ENCODE measurements around the gene MLXIPL. TPM values are rescaled to one million over a fixed set of nuclear protein-coding genes. Genes with fewer than 3 reads are reported as not detected.

Gene MLXIPL
- total RNA-seq, 2 experiments from 2014 or later, result not detected

DNA sequence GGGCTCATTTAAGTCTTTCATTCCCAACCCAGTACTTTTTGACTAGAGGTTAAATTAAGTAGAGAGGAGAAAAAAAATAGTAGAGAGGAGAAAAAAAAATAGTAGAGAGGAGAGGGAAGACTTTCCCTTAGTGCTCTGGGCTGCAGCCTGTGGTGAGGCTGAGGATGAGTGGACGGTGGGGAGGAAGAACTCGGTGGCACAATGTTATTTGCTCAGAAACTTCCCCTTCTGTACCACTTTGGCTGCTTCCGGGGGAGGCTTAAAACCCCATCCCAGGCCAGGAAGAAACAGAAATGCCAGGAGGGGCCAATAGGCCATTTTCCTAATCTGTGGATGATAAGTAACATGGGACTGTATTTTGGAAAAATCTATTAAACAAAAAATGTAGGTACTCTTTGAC lies 14.6 kb upstream of the MLXIPL start:
- H3K4me1 Mint-ChIP-seq (ENCODE audit: low read depth), result no peaks in the 10 kb centered on the region
- H3K4me3 Mint-ChIP-seq, result no peak overlapping the region
- peaks cover 9% of the 10 kb centered on the region for H3K27me3 Mint-ChIP-seq (ENCODE audit: low read depth)
- no peak overlapping the region for H3K27ac Mint-ChIP-seq
- CTCF ChIA-PET, result no interaction called here
- no peaks in the 10 kb centered on the region for H3K36me3 Mint-ChIP-seq (ENCODE audit: low read depth)
- DNase-seq (no peak), ATAC-seq (no peak)
- H3K9me3 Mint-ChIP-seq (ENCODE audit: insufficient read depth), result no peaks in the 10 kb centered on the region
- POLR2A ChIA-PET, result no interaction called here

DNA sequence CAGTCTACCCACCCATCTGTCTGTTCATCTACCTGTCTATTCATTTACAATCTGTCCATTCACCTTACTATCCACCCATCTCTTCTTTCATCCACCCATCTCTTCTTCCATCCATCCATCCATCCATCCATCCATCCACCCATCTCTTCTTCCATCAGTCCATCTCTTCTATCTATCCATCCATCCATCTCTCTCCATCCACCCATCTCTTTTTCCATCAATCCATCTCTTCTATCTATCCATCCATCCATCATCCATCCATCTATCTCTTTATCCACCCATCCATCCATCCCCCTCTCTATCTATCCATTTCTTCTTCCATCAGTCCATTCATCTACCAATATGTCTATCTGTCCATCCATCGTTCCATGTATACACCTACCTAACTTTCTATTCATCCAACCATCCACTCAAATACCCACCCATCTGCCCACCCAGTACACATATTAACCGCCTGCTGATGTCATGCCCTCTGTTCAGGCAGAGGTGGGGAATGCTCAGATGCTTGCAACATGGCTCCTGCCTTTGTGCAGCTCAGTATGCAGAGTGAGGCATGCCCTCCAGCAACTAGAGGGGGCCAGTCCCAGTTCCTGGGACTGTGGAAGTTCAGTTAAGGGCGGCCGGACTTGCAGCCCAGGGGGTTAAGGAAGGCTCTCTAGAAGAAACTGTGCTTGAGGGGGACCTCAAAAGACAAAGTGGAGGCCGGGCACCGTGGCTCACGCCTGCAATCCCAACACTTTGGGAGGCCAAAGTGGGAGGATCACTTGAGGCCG lies 11.3 kb upstream of the MLXIPL start:
- Mint-ChIP-seq H3K4me3 (no peak overlapping the region), H3K4me1 (ENCODE audit: low read depth) (no peaks in the 10 kb centered on the region), H3K36me3 (ENCODE audit: low read depth) (no peaks in the 10 kb centered on the region), H3K27ac (no peak overlapping the region), H3K9me3 (ENCODE audit: insufficient read depth) (no peaks in the 10 kb centered on the region), H3K27me3 (ENCODE audit: low read depth) (peaks cover 18% of the 10 kb centered on the region)
- ChIA-PET CTCF (no interaction called here), POLR2A (no interaction called here)
- ATAC-seq (no peak), DNase-seq (no peak)

DNA sequence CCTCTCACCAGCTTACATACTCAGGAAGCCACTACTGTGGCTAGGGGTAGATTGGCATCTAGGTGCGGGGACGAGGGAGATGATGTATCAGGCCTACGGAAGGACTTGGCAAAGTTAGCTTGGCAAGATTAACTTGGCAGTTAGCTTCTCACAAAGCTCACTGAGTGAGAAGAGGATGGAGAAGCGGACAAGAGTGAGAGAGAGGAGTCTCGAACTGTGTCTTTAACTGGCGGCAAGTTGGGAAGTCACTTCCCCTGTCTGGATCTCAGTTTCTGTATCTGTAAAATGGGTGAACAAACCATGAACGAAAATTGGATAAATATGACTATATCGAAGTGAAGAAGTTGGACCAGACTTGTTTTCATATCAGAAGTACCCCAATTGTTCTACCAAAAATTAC lies 9.5 kb upstream of the MLXIPL start:
- Mint-ChIP-seq H3K4me3 (no peak overlapping the region), H3K36me3 (ENCODE audit: low read depth) (no peaks in the 10 kb centered on the region), H3K27me3 (ENCODE audit: low read depth) (peaks cover 21% of the 10 kb centered on the region), H3K4me1 (ENCODE audit: low read depth) (no peaks in the 10 kb centered on the region), H3K9me3 (ENCODE audit: insufficient read depth) (no peaks in the 10 kb centered on the region), H3K27ac (no peak overlapping the region)
- DNase-seq (no peak), ATAC-seq (no peak)
- CTCF ChIA-PET, result no interaction called here
- POLR2A ChIA-PET, result no interaction called here

DNA sequence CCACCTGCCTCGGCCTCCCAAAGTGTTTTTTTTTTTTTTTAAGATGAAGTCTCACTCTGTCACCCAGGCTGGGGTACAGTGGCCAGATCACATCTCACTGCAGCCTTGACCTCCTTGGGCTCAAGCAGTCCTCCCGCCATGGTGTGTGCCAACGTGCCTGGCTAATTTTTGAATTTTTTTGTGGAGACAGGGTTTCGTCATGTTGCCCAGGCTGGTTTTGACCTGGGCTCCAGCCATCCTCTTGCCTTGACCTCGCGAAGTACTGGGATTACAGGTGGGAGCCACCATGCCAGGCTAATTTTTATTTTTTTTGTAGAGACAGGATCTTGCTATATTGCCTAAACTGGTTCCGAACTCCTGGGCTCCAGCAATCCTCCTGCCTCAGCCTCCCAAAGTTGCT lies 9.0 kb upstream of the MLXIPL start:
- ChIA-PET CTCF (no interaction called here), POLR2A (no interaction called here)
- Mint-ChIP-seq H3K4me3 (no peak overlapping the region), H3K4me1 (ENCODE audit: low read depth) (no peaks in the 10 kb centered on the region), H3K27ac (no peak overlapping the region), H3K9me3 (ENCODE audit: insufficient read depth) (no peaks in the 10 kb centered on the region), H3K36me3 (ENCODE audit: low read depth) (no peaks in the 10 kb centered on the region), H3K27me3 (ENCODE audit: low read depth) (peaks cover 25% of the 10 kb centered on the region)
- DNase-seq, result no peak
- ATAC-seq, result no peak

DNA sequence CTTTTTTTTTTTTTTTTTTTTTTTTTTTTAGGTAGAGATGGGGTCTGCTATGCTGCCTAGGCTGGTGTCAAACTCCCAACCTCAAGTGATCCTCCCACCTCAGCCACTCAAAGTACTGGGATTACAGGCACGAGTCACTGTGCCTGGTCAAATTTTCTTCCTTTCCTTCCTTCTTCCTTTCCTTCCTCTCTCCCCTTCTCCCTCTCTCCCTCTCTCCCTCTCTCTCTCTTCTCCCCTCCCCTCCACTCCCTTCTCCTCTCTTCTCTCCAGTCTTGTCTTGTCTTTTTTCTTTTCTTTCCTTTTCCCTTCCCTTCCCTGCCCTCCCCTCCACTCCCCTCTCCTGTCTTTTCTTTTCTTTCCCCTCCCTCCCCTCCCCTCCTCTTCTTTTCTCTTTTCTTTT lies 7.2 kb upstream of the MLXIPL start:
- ATAC-seq (no peak), DNase-seq (no peak)
- CTCF ChIA-PET, result no interaction called here
- Mint-ChIP-seq H3K27ac (no peak overlapping the region), H3K27me3 (ENCODE audit: low read depth) (peaks cover 31% of the 10 kb centered on the region), H3K9me3 (ENCODE audit: insufficient read depth) (no peaks in the 10 kb centered on the region), H3K36me3 (ENCODE audit: low read depth) (no peaks in the 10 kb centered on the region), H3K4me1 (ENCODE audit: low read depth) (no peaks in the 10 kb centered on the region), H3K4me3 (no peak overlapping the region)
- POLR2A ChIA-PET, result no interaction called here

DNA sequence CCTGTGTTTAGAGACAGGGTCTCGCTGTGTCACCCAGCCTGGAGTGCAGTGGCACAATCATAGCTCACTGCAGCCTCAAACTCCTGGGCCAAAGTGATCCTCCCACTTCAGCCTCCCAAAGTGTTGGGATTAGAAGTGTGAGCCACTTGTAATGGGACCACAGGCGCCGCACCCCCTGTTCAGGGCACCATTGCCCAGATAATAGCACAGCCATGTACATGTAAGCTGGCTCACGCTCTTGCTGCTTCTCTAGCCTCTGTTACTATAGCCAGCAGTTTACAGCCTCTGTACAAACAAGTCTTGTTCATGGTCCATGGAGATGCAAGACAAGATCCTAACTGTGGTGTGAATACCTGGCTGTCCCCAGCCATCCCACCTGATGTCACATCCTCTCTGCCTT lies 4.2 kb upstream of the MLXIPL start:
- Mint-ChIP-seq H3K27ac (no peak overlapping the region), H3K27me3 (ENCODE audit: low read depth) (peaks cover 34% of the 10 kb centered on the region), H3K9me3 (ENCODE audit: insufficient read depth) (no peaks in the 10 kb centered on the region), H3K4me1 (ENCODE audit: low read depth) (peaks cover under 1% of the 10 kb centered on the region), H3K4me3 (no peak overlapping the region), H3K36me3 (ENCODE audit: low read depth) (no peaks in the 10 kb centered on the region)
- POLR2A ChIA-PET, result no interaction called here
- DNase-seq, result no peak
- no peak for ATAC-seq
- CTCF ChIA-PET, result interaction anchor here (0.7 to 2.4 kb wide), 8 partner anchors 9 to 106 kb away, joined by 3 to 14 read pairs (median 6); no protein-coding TSS in a partner anchor

DNA sequence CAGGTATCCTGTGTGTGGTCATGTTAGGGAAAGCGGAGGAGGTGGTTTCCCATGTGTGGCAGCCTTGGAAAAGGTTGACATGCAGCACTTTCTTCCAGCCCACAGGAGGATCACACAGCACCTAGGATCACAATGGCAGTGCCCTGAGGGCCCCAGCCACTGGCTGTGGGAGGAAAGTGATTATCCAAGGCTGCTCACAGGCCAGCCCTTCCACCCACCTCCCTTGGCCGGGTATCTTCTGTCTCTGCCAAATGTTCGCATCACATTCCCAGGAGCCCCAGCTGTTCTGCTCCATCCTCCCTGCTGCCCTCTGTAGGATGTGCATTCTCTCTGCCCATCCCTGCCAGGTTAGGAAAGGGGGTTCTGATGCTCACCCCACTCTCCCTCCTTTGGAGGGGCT lies 2.5 kb upstream of the MLXIPL start:
- peaks cover 45% of the 10 kb centered on the region for H3K27me3 Mint-ChIP-seq (ENCODE audit: low read depth)

DNA sequence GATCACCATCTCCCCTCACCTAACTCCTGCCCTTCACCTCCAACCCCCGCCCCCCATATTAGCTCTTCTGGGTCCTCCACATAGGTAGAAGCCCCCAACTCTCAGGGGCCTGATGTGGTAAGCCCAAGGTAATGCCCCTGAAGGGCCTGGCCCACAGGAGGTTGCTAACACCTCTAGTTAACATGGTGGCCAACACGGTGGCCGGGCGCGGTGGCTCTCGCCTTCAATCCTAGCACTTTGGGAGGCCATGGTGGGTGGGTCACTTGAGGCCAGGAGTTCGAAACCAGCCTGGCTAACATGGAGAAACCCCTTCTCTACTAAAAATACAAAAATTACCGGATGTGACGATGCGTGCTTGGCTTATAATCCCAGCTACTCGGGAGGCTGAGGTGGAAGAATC lies 954 bp upstream of the MLXIPL start:
- CTCF ChIA-PET, result interaction anchor here (1.5 kb wide), 1 partner anchor 18 kb away, joined by 5 read pairs; no protein-coding TSS in a partner anchor
- POLR2A ChIA-PET, result no interaction called here

More for the DNA sequence above, 2.5 kb upstream of the MLXIPL start:
- no peak overlapping the region for H3K27ac Mint-ChIP-seq
- no peak overlapping the region for H3K4me3 Mint-ChIP-seq
- ChIA-PET CTCF (no interaction called here), POLR2A (no interaction called here)
- no peaks in the 10 kb centered on the region for H3K36me3 Mint-ChIP-seq (ENCODE audit: low read depth)
- ATAC-seq (no peak), DNase-seq (no peak)
- H3K9me3 Mint-ChIP-seq (ENCODE audit: insufficient read depth), result no peaks in the 10 kb centered on the region
- peaks cover 3% of the 10 kb centered on the region for H3K4me1 Mint-ChIP-seq (ENCODE audit: low read depth)

DNA sequence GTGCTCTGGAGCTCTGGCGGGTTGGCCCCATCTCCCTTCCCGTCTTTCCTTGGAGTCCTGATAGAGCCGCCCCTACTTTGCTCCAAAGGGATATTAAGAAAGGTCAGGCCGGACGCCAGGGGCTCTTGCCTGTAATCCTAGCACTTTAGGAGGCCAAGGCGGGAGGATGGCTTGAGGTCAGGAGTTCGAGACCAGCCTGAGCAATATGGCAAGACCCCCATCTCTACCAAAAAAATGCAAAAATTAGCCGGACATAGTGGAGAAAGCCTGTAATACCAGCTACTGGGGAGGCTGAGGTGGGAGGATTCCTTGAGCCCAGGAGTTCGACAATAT lies 313 bp upstream of the MLXIPL start:
- CTCF ChIA-PET, result interaction anchor here (1.5 kb wide), 1 partner anchor 18 kb away, joined by 5 read pairs; no protein-coding TSS in a partner anchor
- H3K4me3 Mint-ChIP-seq, result no peak overlapping the region
- peaks cover 3% of the 10 kb centered on the region for H3K4me1 Mint-ChIP-seq (ENCODE audit: low read depth)
- no peaks in the 10 kb centered on the region for H3K9me3 Mint-ChIP-seq (ENCODE audit: insufficient read depth)
- peaks cover 46% of the 10 kb centered on the region for H3K27me3 Mint-ChIP-seq (ENCODE audit: low read depth)
- DNase-seq (no peak), ATAC-seq (no peak)
- no peaks in the 10 kb centered on the region for H3K36me3 Mint-ChIP-seq (ENCODE audit: low read depth)
- no peak overlapping the region for H3K27ac Mint-ChIP-seq
- POLR2A ChIA-PET, result no interaction called here

More for the DNA sequence above, 954 bp upstream of the MLXIPL start:
- peaks cover 46% of the 10 kb centered on the region for H3K27me3 Mint-ChIP-seq (ENCODE audit: low read depth)
- ATAC-seq, result no peak
- peaks cover 3% of the 10 kb centered on the region for H3K4me1 Mint-ChIP-seq (ENCODE audit: low read depth)
- H3K27ac Mint-ChIP-seq, result no peak overlapping the region
- no peak for DNase-seq
- H3K36me3 Mint-ChIP-seq (ENCODE audit: low read depth), result no peaks in the 10 kb centered on the region
- H3K9me3 Mint-ChIP-seq (ENCODE audit: insufficient read depth), result no peaks in the 10 kb centered on the region
- H3K4me3 Mint-ChIP-seq, result no peak overlapping the region

DNA sequence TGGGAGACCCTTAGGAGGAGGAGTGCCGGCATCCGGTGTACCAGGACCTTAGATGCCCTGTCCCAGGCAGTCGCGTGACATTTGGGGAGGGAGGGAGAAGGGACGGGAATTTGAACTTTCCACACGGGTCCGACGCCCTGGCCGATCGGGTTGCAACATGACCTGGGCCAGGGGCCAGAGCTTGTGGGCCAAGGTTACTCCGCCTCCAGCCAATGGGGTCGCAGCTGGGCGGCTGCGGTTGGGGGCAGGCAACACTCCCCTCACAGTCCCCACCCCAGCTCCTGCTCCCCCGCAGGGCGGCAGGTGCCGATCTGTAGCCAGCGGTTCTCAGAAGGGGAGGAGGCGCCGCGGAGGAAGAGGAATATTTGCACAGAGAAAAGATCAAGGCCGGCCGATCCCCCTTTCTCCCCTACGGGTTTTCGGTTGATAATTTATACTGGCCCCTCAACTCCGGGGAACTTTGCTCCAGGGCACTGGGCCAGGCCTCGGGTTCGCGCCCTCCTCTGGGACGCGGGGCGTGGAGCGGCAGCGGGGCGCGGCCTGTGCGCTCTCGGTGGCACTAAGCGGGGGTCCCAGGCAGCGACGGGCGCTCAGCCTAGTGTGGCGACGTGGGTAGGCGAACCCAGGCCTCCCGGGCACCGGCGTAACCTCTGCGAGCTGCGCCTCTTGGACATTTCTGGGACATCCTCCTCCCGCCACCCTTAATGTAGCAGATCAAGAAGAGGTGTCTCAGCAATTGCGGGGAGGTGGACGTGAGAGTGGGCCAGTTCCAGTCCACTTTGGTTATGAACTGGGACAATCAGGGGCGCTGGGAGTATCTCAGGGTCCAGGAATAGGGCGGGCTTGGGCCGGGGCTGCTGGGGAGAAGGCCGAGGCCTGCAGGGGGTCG lies 1.2 kb downstream of the MLXIPL start:
- no peak overlapping the region for H3K27ac Mint-ChIP-seq
- CTCF ChIA-PET, result interaction anchor here (1.2 kb wide), 1 partner anchor 16 kb away, joined by 3 read pairs; no protein-coding TSS in a partner anchor
- H3K4me3 Mint-ChIP-seq, result no peak overlapping the region
- H3K9me3 Mint-ChIP-seq (ENCODE audit: insufficient read depth), result no peaks in the 10 kb centered on the region
- POLR2A ChIA-PET, result no interaction called here
- DNase-seq, result no peak
- H3K4me1 Mint-ChIP-seq (ENCODE audit: low read depth), result peaks cover 3% of the 10 kb centered on the region
- no peaks in the 10 kb centered on the region for H3K36me3 Mint-ChIP-seq (ENCODE audit: low read depth)
- ATAC-seq, result no peak
- H3K27me3 Mint-ChIP-seq (ENCODE audit: low read depth), result peaks cover 43% of the 10 kb centered on the region

DNA sequence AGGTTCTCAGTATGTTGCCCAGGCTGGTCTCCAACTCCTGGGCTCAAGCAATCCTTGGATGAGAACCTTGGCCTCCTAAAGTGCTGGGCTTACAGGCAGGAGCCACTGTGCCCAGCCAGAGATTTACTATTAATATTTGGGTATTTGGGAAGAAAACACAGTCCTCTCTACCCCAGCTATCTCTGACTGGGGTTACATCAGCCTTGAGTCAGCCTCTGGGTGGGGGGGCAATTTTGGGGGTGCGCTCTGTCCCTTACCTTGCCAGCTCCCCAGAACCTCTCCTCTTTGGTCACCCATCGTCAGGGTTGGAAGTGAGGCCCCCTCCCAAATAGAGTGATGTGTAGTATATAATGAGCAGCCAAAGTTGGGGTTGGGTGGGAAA lies 1.8 kb downstream of the MLXIPL start:
- DNase-seq, result no peak
- Mint-ChIP-seq H3K27ac (no peak overlapping the region), H3K9me3 (ENCODE audit: insufficient read depth) (no peaks in the 10 kb centered on the region), H3K27me3 (ENCODE audit: low read depth) (peaks cover 39% of the 10 kb centered on the region), H3K36me3 (ENCODE audit: low read depth) (no peaks in the 10 kb centered on the region), H3K4me3 (no peak overlapping the region), H3K4me1 (ENCODE audit: low read depth) (peaks cover 3% of the 10 kb centered on the region)
- ChIA-PET CTCF (interaction anchor here (1.2 kb wide), 1 partner anchor 15 kb away, joined by 3 read pairs; no protein-coding TSS in a partner anchor), POLR2A (no interaction called here)
- no peak for ATAC-seq
